HEK293 (cell line): ENCODE measurements around the gene DEFB125.

ENCODE experiments used
- CTCF ChIA-PET: fragments of 350-600 bp; formaldehyde crosslinking; extraction: SDS; loops from one replicate; lab custom pipeline; 2021; ENCODE audit warnings: antibody characterized with exemption; lab: Yijun Ruan, JAX
- POLR2A ChIA-PET: fragments of 300-600 bp; formaldehyde crosslinking; extraction: SDS; loops from one replicate; lab custom pipeline; 2020; ENCODE audit warnings: antibody characterized with exemption, inconsistent platforms; lab: Yijun Ruan, JAX
- H3K27ac ChIP-seq: fragments of 200-500 bp; sonication (Bioruptor generic); 2 replicates; pipeline ENCODE4 v1.5.1; 2014; ENCODE audit warnings: low read depth, low read length, control low read depth, inconsistent platforms; ENCODE audit errors: extremely low read depth
- H3K36me3 ChIP-seq, 2 experiments: fragments of 200-500 bp in 1 of 2; sonication (Bioruptor generic) in 1 of 2; 1 replicate in 1 of 2; 2 replicates in 1 of 2; pipeline ENCODE4 v1.5.1; 2014 to 2017; ENCODE audit warnings: inconsistent platforms in 2 of 2, low read length in 2 of 2; ENCODE audit not compliant: control insufficient read depth in 2 of 2, insufficient read depth in 1 of 2
- H3K4me1 ChIP-seq: fragments of 200-500 bp; sonication (Bioruptor generic); 2 replicates; pipeline ENCODE4 v1.5.1; 2014; ENCODE audit warnings: mild to moderate bottlenecking, low read length, inconsistent platforms; ENCODE audit not compliant: control insufficient read depth, insufficient read depth
- H3K4me3 ChIP-seq: 2 replicates; pipeline ENCODE4 v1.5.1; 2011; ENCODE audit warnings: low read depth, mild to moderate bottlenecking, control low read depth, low read length, moderate library complexity
- H3K9me3 ChIP-seq: fragments of 200-500 bp; sonication (Bioruptor generic); 2 replicates; pipeline ENCODE4 v1.5.1; 2014; ENCODE audit warnings: low read depth, low read length, inconsistent platforms; ENCODE audit not compliant: control insufficient read depth, insufficient read depth
- ATF2 ChIP-seq: fragments of 450-650 bp; formaldehyde crosslinking; IDR thresholded peaks from 2 replicates; pipeline ENCODE4 v1.5.1; 2016; ENCODE audit warnings: missing biosample characterization, missing genetic modification characterization, low read depth
- OVOL3 ChIP-seq: fragments of 450-650 bp; formaldehyde crosslinking; IDR thresholded peaks from 2 replicates; pipeline ENCODE4 v1.5.1; 2016; ENCODE audit warnings: missing biosample characterization, missing genetic modification characterization
- ZBTB21 ChIP-seq: fragments of 450-650 bp; formaldehyde crosslinking; IDR thresholded peaks from 2 replicates; pipeline ENCODE4 v1.5.1; 2017; ENCODE audit warnings: missing biosample characterization, missing genetic modification characterization
- ZBTB7A ChIP-seq: fragments of 450-650 bp; formaldehyde crosslinking; IDR thresholded peaks from 2 replicates; pipeline ENCODE4 v1.5.1; 2016; ENCODE audit warnings: low read depth, missing biosample characterization, missing genetic modification characterization
- ZBTB8A ChIP-seq: fragments of 450-650 bp; formaldehyde crosslinking; IDR thresholded peaks from 2 replicates; pipeline ENCODE4 v1.5.1; 2016; ENCODE audit warnings: missing biosample characterization, missing genetic modification characterization
- ZFP41 ChIP-seq: fragments of 450-650 bp; formaldehyde crosslinking; IDR thresholded peaks from 2 replicates; pipeline ENCODE4 v1.5.1; 2016; ENCODE audit warnings: missing biosample characterization, missing genetic modification characterization, borderline replicate concordance
- ZNF221 ChIP-seq: fragments of 450-650 bp; formaldehyde crosslinking; IDR thresholded peaks from 2 replicates; pipeline ENCODE4 v1.5.1; 2017; ENCODE audit warnings: missing biosample characterization, missing genetic modification characterization, borderline replicate concordance
- ZNF416 ChIP-seq: fragments of 450-650 bp; formaldehyde crosslinking; IDR thresholded peaks from 2 replicates; pipeline ENCODE4 v1.5.1; 2016; ENCODE audit warnings: missing biosample characterization, missing genetic modification characterization
- ZNF426 ChIP-seq: fragments of 450-650 bp; formaldehyde crosslinking; IDR thresholded peaks from 2 replicates; pipeline ENCODE4 v1.5.1; 2017; ENCODE audit warnings: missing biosample characterization, missing genetic modification characterization, mild to moderate bottlenecking, inconsistent platforms, moderate library complexity
- ZNF529 ChIP-seq: fragments of 450-650 bp; formaldehyde crosslinking; IDR thresholded peaks from 2 replicates; pipeline ENCODE4 v1.5.1; 2017; ENCODE audit warnings: missing genetic modification characterization, missing biosample characterization; ENCODE audit not compliant: insufficient replicate concordance
- ZNF664 ChIP-seq: fragments of 450-650 bp; formaldehyde crosslinking; IDR thresholded peaks from 2 replicates; pipeline ENCODE4 v1.5.1; 2016; ENCODE audit warnings: missing biosample characterization, missing genetic modification characterization
- ZNF777 ChIP-seq: fragments of 450-650 bp; formaldehyde crosslinking; IDR thresholded peaks from 2 replicates; pipeline ENCODE4 v1.5.1; 2017; ENCODE audit warnings: missing biosample characterization, missing genetic modification characterization, borderline replicate concordance
- TF ChIP-seq, protein P1 (sequence below): fragments of 450-650 bp; formaldehyde crosslinking; IDR thresholded peaks from 2 replicates; pipeline ENCODE4 v1.5.1; 2017; ENCODE audit warnings: missing biosample characterization, missing genetic modification characterization
- TF ChIP-seq, protein P2 (sequence below): fragments of 450-650 bp; formaldehyde crosslinking; IDR thresholded peaks from 2 replicates; pipeline ENCODE4 v1.5.1; 2016; ENCODE audit warnings: missing biosample characterization, missing genetic modification characterization
- TF ChIP-seq, protein P3 (sequence below): fragments of 450-650 bp; formaldehyde crosslinking; IDR thresholded peaks from 2 replicates; pipeline ENCODE4 v1.5.1; 2016; ENCODE audit warnings: missing biosample characterization, missing genetic modification characterization

Gene DEFB125

GRCh38 chr20:90651-91050, 3.2 kb downstream of the DEFB125 start:
- no peak for TF ChIP-seq ZNF664
- no peak for TF ChIP-seq ATF2
- TF ChIP-seq, protein P1, sequence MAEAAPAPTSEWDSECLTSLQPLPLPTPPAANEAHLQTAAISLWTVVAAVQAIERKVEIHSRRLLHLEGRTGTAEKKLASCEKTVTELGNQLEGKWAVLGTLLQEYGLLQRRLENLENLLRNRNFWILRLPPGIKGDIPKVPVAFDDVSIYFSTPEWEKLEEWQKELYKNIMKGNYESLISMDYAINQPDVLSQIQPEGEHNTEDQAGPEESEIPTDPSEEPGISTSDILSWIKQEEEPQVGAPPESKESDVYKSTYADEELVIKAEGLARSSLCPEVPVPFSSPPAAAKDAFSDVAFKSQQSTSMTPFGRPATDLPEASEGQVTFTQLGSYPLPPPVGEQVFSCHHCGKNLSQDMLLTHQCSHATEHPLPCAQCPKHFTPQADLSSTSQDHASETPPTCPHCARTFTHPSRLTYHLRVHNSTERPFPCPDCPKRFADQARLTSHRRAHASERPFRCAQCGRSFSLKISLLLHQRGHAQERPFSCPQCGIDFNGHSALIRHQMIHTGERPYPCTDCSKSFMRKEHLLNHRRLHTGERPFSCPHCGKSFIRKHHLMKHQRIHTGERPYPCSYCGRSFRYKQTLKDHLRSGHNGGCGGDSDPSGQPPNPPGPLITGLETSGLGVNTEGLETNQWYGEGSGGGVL (tag by site-specific recombination): no peak
- no peak for TF ChIP-seq ZNF777 (tag by site-specific recombination)
- no peak for TF ChIP-seq ZFP41 (tag by site-specific recombination)
- TF ChIP-seq ZBTB8A (tag by site-specific recombination): no peak
- TF ChIP-seq ZNF426 (tag by site-specific recombination): no peak
- TF ChIP-seq, protein P2, sequence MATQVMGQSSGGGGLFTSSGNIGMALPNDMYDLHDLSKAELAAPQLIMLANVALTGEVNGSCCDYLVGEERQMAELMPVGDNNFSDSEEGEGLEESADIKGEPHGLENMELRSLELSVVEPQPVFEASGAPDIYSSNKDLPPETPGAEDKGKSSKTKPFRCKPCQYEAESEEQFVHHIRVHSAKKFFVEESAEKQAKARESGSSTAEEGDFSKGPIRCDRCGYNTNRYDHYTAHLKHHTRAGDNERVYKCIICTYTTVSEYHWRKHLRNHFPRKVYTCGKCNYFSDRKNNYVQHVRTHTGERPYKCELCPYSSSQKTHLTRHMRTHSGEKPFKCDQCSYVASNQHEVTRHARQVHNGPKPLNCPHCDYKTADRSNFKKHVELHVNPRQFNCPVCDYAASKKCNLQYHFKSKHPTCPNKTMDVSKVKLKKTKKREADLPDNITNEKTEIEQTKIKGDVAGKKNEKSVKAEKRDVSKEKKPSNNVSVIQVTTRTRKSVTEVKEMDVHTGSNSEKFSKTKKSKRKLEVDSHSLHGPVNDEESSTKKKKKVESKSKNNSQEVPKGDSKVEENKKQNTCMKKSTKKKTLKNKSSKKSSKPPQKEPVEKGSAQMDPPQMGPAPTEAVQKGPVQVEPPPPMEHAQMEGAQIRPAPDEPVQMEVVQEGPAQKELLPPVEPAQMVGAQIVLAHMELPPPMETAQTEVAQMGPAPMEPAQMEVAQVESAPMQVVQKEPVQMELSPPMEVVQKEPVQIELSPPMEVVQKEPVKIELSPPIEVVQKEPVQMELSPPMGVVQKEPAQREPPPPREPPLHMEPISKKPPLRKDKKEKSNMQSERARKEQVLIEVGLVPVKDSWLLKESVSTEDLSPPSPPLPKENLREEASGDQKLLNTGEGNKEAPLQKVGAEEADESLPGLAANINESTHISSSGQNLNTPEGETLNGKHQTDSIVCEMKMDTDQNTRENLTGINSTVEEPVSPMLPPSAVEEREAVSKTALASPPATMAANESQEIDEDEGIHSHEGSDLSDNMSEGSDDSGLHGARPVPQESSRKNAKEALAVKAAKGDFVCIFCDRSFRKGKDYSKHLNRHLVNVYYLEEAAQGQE (tag by site-specific recombination): no peak
- no peak for TF ChIP-seq ZBTB21
- no peak for TF ChIP-seq ZBTB7A (tag by site-specific recombination)
- no peak for TF ChIP-seq ZNF221 (tag by site-specific recombination)
- TF ChIP-seq OVOL3 (tag by site-specific recombination): no peak
- no peak for TF ChIP-seq ZNF416
- no peaks in the 10 kb centered on the region for H3K4me1 ChIP-seq
- H3K27ac ChIP-seq: no peak overlapping the region
- H3K9me3 ChIP-seq: no peaks in the 10 kb centered on the region
- POLR2A ChIA-PET: no interaction called here
- CTCF ChIA-PET: no interaction called here
- H3K36me3 ChIP-seq: no peaks in the 10 kb centered on the region
- H3K4me3 ChIP-seq: no peak overlapping the region

GRCh38 chr20:93641-94040, 6.2 kb downstream of the DEFB125 start:
- ChIA-PET POLR2A (no interaction called here), CTCF (interaction anchor here (0.7 kb wide), 1 partner anchor 56 kb away, joined by 3 read pairs; no protein-coding TSS in a partner anchor)
- Histone ChIP-seq H3K9me3 (no peaks in the 10 kb centered on the region), H3K4me3 (no peak overlapping the region), H3K36me3 (no peaks in the 10 kb centered on the region), H3K27ac (no peak overlapping the region), H3K4me1 (no peaks in the 10 kb centered on the region)
- TF ChIP-seq ZNF529: peak; percentile 97
- TF ChIP-seq, protein P3, sequence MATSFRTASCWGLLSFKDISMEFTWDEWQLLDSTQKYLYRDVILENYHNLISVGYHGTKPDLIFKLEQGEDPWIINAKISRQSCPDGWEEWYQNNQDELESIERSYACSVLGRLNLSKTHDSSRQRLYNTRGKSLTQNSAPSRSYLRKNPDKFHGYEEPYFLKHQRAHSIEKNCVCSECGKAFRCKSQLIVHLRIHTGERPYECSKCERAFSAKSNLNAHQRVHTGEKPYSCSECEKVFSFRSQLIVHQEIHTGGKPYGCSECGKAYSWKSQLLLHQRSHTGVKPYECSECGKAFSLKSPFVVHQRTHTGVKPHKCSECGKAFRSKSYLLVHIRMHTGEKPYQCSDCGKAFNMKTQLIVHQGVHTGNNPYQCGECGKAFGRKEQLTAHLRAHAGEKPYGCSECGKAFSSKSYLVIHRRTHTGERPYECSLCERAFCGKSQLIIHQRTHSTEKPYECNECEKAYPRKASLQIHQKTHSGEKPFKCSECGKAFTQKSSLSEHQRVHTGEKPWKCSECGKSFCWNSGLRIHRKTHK (tag by site-specific recombination): no peak
